ENCODE results near the gene NES. TPM values are rescaled to one million over a fixed set of nuclear protein-coding genes. Genes with fewer than 3 reads are reported as not detected.

Gene NES
- total RNA-seq, 1 experiment from 2014 or later = 149 TPM

- H3K36me3 ChIP-seq = no peaks in the 10 kb centered on the region
- peaks cover 27% of the 10 kb centered on the region for H3K27me3 ChIP-seq (replicated peaks)
- no peaks in the 10 kb centered on the region for H3K9me3 ChIP-seq (replicated peaks)
- H3K27ac ChIP-seq = no peak overlapping the region
- H3K4me1 ChIP-seq (replicated peaks) = peaks cover 58% of the 10 kb centered on the region
- no peak for DNase-seq (ENCODE audit: low read depth in 1 of 2, low spot score in 2 of 2)
- no peak overlapping the region for H3K4me3 ChIP-seq
These were observed 18.1 kb downstream of the NES start for GRCh38 chr1:156658945-156659574.

GRCh38 chr1:156658496-156658895, 18.7 kb downstream of the NES start:
- Histone ChIP-seq H3K36me3 (no peaks in the 10 kb centered on the region), H3K27me3 (replicated peaks) (peaks cover 29% of the 10 kb centered on the region), H3K9me3 (replicated peaks) (no peaks in the 10 kb centered on the region), H3K4me1 (replicated peaks) (peaks cover 53% of the 10 kb centered on the region), H3K27ac (no peak overlapping the region), H3K4me3 (no peak overlapping the region)
- DNase-seq (ENCODE audit: low read depth in 1 of 2, low spot score in 2 of 2) = no peak

- Histone ChIP-seq H3K27me3 (replicated peaks) (peaks cover 29% of the 10 kb centered on the region), H3K27ac (no peak overlapping the region), H3K4me3 (no peak overlapping the region)
These were observed 19.4 kb downstream of the NES start for GRCh38 chr1:156657741-156658319.

GRCh38 chr1:156656806-156657740, 20.1 kb downstream of the NES start:
- Histone ChIP-seq H3K27me3 (replicated peaks) (peaks cover 29% of the 10 kb centered on the region), H3K4me3 (no peak overlapping the region), H3K4me1 (replicated peaks) (peaks cover 39% of the 10 kb centered on the region), H3K36me3 (no peaks in the 10 kb centered on the region), H3K9me3 (replicated peaks) (no peaks in the 10 kb centered on the region), H3K27ac (no peak overlapping the region)
- peak; percentile 58 to 74 for DNase-seq (ENCODE audit: low read depth in 1 of 2, low spot score in 2 of 2)

More at GRCh38 chr1:156657741-156658319, 19.4 kb downstream of the NES start:
- peaks cover 46% of the 10 kb centered on the region for H3K4me1 ChIP-seq (replicated peaks)
- H3K9me3 ChIP-seq (replicated peaks) = no peaks in the 10 kb centered on the region
- H3K36me3 ChIP-seq = no peaks in the 10 kb centered on the region
- DNase-seq (ENCODE audit: low read depth in 1 of 2, low spot score in 2 of 2) = peak in 1 of 2 experiments; percentile 18

- no peaks in the 10 kb centered on the region for H3K9me3 ChIP-seq (replicated peaks)
These were observed 21.2 kb downstream of the NES start for GRCh38 chr1:156655904-156656516.

GRCh38 chr1:156655151-156655903, 21.9 kb downstream of the NES start:
- H3K4me3 ChIP-seq = no peak overlapping the region
- no peaks in the 10 kb centered on the region for H3K36me3 ChIP-seq
- H3K4me1 ChIP-seq (replicated peaks) = peaks cover 21% of the 10 kb centered on the region
- no peak for DNase-seq (ENCODE audit: low read depth in 1 of 2, low spot score in 2 of 2)
- no peaks in the 10 kb centered on the region for H3K9me3 ChIP-seq (replicated peaks)
- H3K27ac ChIP-seq = no peak overlapping the region
- peaks cover 32% of the 10 kb centered on the region for H3K27me3 ChIP-seq (replicated peaks)

More at GRCh38 chr1:156655904-156656516, 21.2 kb downstream of the NES start:
- H3K27me3 ChIP-seq (replicated peaks) = peaks cover 32% of the 10 kb centered on the region
- DNase-seq (ENCODE audit: low read depth in 1 of 2, low spot score in 2 of 2) = no peak
- no peaks in the 10 kb centered on the region for H3K36me3 ChIP-seq
- H3K4me3 ChIP-seq = no peak overlapping the region
- H3K4me1 ChIP-seq (replicated peaks) = peaks cover 28% of the 10 kb centered on the region
- H3K27ac ChIP-seq = no peak overlapping the region

GRCh38 chr1:156654700-156655099, 22.5 kb downstream of the NES start:
- H3K27me3 ChIP-seq (replicated peaks) = peaks cover 32% of the 10 kb centered on the region
- H3K27ac ChIP-seq = no peak overlapping the region
- no peaks in the 10 kb centered on the region for H3K36me3 ChIP-seq
- no peaks in the 10 kb centered on the region for H3K9me3 ChIP-seq (replicated peaks)
- no peak for DNase-seq (ENCODE audit: low read depth in 1 of 2, low spot score in 2 of 2)
- no peak overlapping the region for H3K4me3 ChIP-seq
- peaks cover 15% of the 10 kb centered on the region for H3K4me1 ChIP-seq (replicated peaks)

GRCh38 chr1:156652992-156653355, 24.2 kb downstream of the NES start:
- Histone ChIP-seq H3K27ac (no peak overlapping the region), H3K9me3 (replicated peaks) (no peaks in the 10 kb centered on the region), H3K36me3 (no peaks in the 10 kb centered on the region), H3K4me3 (no peak overlapping the region), H3K27me3 (replicated peaks) (peaks cover 39% of the 10 kb centered on the region), H3K4me1 (replicated peaks) (peaks cover 11% of the 10 kb centered on the region)
- DNase-seq (ENCODE audit: low read depth in 1 of 2, low spot score in 2 of 2) = no peak

GRCh38 chr1:156652131-156652991, 24.8 kb downstream of the NES start:
- Histone ChIP-seq H3K36me3 (no peaks in the 10 kb centered on the region), H3K4me1 (replicated peaks) (peaks cover 8% of the 10 kb centered on the region), H3K4me3 (no peak overlapping the region), H3K9me3 (replicated peaks) (no peaks in the 10 kb centered on the region), H3K27ac (no peak overlapping the region), H3K27me3 (replicated peaks) (peaks cover 44% of the 10 kb centered on the region)
- no peak for DNase-seq (ENCODE audit: low read depth in 1 of 2, low spot score in 2 of 2)

- no peaks in the 10 kb centered on the region for H3K36me3 ChIP-seq
- H3K9me3 ChIP-seq (replicated peaks) = no peaks in the 10 kb centered on the region
- no peaks in the 10 kb centered on the region for H3K4me1 ChIP-seq (replicated peaks)
- H3K27me3 ChIP-seq (replicated peaks) = peaks cover 45% of the 10 kb centered on the region
- no peak overlapping the region for H3K4me3 ChIP-seq
- no peak for DNase-seq (ENCODE audit: low read depth in 1 of 2, low spot score in 2 of 2)
- no peak overlapping the region for H3K27ac ChIP-seq
These were observed 28.3 kb downstream of the NES start for GRCh38 chr1:156648951-156649350.

GRCh38 chr1:156648496-156648895, 28.7 kb downstream of the NES start:
- peaks cover 47% of the 10 kb centered on the region for H3K27me3 ChIP-seq (replicated peaks)
- H3K27ac ChIP-seq = no peak overlapping the region
- no peak for DNase-seq (ENCODE audit: low read depth in 1 of 2, low spot score in 2 of 2)

GRCh38 chr1:156647351-156647750, 29.9 kb downstream of the NES start:
- DNase-seq (ENCODE audit: low read depth in 1 of 2, low spot score in 2 of 2) = no peak
- Histone ChIP-seq H3K4me1 (replicated peaks) (no peaks in the 10 kb centered on the region; the same call in 1 of the 2 replicates), H3K27ac (no peak overlapping the region), H3K36me3 (no peaks in the 10 kb centered on the region), H3K27me3 (replicated peaks) (peaks cover 59% of the 10 kb centered on the region), H3K4me3 (no peak overlapping the region), H3K9me3 (replicated peaks) (no peaks in the 10 kb centered on the region)

More at GRCh38 chr1:156648496-156648895, 28.7 kb downstream of the NES start:
- Histone ChIP-seq H3K4me3 (no peak overlapping the region), H3K9me3 (replicated peaks) (no peaks in the 10 kb centered on the region), H3K36me3 (no peaks in the 10 kb centered on the region), H3K4me1 (replicated peaks) (no peaks in the 10 kb centered on the region)
